NCI-H1417 treated with DMSO at 0.1 percent for 48 hours (cell line): ENCODE measurements around the gene LDLRAP1.
"Not testable (repeated sequence)": the region's sequence is repeated elsewhere in the genome, so short reads cannot be mapped to it uniquely, and the experiment has no call there.

Source experiments
- DNase-seq: peaks from one replicate; lab custom pipeline; 2025; lab: John Stamatoyannopoulos, UW

The LDLRAP1 gene

DNA sequence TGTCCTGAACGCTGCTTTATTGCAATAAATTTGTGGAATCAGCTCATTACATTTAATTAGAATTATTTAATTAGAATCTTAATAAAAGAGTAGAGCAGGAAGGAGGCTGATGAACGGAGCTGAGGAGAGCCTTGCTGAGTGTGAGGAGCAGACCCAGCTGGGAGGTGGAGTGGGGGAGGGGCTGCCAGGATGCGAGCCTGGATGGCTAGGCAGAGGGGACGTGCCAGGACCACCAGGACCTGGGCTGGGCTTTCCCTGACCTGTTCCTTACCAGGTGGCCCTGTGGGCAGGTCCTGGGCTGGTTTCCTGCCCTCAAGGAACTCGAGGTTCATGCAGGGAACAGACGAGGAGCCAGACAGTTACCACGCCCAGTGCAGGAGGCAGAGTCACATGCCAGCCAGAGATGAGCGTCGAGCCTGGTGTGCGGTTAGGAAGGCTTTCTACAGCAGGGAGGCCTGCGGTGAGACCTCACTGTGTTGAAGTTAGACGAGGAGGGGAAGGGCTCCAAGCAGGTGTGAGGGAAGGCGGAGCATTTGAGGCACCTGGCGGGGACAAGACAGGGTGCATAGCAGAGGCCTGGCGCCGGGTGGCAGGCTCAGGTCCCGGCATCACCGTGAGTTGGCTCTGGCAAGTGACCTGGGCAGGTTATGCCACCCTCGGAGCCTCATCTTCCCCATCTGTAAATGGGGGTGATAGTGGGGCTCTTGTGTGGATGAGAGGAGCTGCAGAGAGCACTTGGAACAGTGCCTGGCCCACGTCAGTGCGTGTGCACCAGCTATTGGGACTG is 33.9 kb downstream of the LDLRAP1 start:
- no peak for DNase-seq

DNA sequence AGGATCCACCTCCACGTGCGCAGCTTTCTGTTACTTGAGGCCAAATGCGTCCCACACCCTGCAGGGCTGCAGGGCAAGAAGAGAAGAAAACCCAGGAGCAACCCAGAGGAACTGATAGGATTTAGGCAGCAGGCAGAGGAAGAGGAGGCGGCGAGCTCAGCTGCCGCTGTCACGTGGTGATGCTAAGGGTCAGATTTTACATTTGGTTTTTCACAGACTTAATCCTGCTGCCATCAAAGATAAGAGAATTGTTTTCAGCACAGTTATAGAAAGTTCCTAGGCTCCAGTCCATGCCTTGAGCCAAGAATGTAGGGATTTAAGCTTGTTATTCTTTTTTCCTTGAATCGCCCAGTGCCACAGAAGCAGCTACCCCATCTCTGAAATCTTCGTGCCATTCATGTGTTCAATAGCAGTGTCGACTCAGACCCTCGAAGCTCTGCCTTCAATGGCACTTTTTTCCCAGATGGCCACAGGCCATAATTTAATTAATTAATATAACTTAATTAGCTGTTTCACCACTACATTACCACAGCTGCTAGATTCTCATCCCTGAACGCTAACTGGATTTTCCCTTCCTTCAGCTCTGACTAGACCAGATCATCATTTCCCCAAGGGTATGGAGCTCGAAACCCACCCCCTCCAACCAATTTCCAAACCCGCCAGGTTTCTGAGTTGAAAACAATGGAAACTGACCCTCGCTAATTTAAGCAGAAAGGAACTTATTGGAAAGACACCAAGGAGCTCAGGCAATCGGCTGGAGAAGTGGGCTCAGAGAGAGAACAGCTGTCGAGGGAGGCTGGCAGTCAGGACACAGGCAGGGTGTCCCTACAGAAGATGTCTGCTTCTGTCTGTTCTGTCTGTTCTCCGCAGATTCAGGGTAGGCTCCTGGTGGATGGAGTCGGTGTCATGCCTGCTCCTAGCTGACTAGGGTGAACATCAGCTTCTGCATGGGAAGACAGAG is 36.2 kb downstream of the LDLRAP1 start:
- DNase-seq = no peak

DNA sequence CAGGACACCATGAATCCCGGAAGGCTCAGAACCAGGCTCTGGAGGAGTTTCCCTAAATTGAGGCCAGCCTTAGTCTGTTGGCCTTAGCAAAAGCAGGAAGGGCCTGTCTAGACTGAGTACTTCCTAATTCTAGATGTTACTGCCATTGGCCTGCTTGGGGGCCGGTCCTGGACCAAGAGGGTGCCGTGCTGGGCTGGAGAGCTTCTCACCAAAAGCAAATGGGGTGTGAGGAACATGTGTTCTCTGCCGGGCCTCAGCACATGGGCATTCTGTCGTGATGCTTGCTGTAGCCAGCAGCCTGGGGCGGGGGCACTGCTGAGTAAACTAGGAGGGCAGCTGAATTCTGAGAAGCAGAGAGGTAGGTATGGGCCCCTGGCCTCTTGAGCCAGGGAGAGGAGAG is 37.5 kb downstream of the LDLRAP1 start:
- DNase-seq = no peak

DNA sequence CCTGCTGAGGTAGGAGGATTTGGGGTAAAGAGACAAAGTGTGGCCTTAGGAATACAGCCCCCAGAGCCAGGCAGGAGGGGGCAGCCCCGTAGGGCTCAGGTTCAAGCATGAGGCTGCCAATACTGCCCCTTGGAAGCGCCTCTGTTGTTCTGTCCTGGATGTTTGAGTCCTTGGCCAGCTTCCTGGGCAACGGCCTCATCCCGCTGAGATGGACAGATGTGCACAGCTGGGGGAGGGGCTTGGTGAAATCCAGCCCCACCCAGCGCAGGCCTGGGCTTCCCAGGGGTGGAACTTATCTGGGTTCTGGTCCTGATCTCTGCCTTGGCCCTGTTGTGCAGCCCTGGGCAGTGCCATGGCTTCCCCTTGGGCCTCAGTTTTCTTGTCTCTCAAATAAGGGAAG is 38.4 kb downstream of the LDLRAP1 start:
- no peak for DNase-seq

DNA sequence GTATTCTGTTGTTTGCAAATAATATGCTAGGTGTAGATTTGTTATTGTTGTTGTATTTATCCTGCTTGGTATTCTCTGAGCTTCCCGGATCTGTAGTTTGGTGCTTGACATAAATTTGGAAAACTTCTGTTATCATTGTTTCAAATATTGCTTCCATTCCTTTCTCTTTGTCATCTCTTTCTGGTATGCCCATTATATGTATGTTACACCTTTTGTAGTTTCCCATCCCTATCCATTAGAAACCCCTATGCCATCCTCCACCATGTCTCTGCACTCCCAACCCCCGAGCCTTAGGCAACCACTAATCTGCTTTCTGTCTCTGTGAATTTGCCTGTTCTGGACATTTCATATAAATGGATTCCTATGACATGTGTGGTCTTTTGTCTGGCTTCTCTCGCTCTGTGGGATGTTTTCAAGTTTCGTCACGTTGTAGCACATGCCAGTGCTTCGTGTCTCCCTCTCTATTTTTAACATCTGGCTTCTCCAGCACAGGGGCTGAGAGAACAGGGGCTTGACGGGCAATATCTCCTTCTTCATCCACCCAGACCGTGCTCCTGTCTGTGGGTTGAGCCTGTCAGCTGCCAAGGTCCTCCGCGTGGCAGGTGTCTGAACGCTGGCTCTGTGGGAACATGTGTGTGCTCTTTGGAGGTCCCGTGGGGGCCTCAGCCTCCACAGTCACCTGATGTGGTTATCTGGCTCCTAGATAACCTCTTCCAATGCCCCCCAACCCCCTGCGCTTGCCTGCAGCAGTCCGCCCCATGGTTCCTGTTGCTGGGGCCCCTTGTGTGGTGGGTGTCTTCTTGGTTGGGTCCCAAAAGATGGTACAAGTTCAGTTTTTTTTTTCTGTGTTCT is 40.3 kb downstream of the LDLRAP1 start:
- DNase-seq = no peak

DNA sequence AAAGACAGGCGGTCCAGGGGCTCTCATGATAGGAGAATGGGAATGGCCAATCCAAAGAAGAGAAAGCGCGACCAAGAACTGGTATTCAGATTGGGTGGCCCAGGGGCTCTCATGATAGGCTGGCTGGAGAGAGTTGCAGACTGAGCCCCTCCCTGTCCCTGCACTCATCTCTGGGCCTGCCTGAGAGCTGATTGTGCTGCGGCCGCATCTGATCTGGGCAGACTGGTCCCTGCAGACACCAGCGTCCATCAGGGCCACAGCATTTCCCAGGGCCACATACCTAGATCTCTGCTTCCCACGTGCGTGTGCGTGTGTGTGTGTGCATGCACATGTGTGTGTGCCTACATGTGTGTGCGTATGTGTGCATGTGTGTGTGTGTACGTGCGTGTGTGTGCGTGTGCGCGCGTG is 42.8 kb downstream of the LDLRAP1 start:
- no peak for DNase-seq

DNA sequence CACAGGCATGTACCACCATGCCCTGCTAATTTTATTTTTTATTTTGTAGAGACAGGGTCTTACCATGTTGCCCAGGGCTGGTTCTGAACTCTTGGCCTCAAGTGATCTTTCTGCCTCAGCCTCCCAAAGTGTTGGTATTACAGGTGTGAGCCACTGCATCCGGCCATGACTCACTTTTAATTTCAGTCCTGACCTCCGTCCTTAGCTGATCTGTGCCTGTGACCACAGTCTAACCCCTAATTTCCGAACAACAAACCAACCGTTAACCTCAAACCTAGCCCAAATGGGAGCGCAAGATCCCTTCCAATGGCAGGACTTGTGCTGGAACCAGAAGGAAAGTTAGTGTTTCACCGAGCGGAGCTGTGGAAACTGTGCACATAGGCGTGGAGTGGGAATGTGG is 43.9 kb downstream of the LDLRAP1 start:
- DNase-seq = no peak

DNA sequence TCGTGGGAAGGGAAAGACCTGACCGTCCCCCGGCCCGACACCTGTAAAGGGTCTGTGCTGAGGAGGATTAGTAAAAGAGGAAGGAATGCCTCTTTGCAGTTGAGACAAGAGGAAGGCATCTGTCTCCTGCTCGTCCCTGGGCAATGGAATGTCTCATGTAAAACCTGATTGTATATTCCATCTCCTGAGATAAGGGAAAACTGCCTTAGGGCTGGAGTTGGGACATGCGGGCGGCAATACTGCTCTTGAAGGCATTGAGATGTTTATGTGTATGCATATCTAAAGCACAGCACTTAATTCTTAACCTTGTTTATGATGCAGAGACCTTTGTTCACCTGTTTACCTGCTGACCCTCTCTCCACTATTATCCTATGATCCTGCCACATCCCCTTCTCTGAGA is 44.8 kb downstream of the LDLRAP1 start:
- DNase-seq = not testable (repeated sequence)

DNA sequence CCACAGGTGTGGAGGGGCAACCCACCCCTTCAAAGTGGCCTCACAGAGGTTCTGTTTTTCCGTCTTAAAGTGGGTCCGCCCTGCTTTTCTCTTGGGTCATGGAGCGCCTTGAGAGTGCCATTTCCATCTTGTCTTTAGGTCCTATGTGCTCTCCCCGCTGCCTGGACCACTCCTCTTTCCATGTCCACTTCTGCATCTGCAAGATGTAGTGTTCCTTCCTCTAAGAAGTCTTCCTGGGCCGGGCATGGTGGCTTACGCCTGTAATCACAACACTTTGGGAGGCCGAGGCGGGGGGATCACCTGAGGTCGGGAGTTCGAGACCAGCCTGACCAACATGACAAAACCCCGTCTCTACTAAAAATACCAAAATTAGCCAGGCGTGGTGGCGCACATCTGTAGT is 45.4 kb downstream of the LDLRAP1 start:
- DNase-seq = not testable (repeated sequence)

DNA sequence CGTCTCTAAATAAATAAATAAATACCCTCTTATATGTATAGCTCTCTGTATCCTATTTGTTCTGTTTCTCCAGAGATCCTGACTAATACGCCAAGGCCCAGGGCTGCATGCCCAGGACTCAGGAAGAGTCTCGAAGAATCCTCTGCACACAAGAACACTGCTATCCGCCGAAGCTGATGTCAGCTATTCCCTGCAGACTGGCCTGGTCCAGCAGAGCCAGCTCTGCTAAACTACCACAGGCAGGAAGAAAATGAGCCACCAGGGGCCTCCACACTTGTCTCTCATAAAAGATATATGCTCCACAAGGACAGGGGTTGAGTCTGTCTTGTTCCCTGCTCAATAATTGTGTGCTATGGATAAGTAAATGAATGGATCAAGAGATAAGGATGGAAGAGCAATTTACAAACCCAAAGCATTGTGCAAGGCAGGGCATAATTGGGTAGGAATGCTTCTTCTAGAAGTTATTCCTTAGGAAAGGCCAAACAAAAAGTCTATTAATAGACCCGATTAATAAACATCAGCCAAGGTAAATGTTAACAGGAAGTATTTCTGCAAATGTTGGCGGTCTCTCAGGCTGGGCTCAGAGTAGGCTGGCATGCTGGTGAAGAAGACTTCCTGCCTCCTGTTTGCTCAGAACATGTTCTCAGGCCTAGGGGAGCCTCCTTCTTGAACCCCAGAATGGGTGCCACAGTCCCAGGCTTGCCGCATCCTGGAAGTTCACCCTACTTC is 46.9 kb downstream of the LDLRAP1 start:
- no peak for DNase-seq

DNA sequence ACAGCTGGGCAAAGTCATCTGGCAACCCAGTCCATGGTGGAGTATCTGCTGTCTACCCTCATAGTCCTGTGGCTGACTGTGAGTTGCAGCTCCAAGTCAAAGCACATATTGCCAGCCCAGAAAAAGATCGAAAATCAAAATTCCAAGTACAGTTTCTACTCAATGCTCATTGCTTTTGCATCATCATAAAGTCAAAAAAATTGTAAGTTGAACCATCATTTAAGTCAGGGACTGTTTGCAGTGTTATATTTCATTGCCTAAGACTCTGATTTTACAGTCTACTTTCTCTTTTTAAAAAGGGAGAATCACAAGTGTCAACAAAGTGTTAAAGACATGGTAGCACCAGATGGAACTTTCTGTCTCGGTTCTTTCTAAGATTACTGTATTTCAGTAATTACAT is 50.5 kb downstream of the LDLRAP1 start:
- no peak for DNase-seq

DNA sequence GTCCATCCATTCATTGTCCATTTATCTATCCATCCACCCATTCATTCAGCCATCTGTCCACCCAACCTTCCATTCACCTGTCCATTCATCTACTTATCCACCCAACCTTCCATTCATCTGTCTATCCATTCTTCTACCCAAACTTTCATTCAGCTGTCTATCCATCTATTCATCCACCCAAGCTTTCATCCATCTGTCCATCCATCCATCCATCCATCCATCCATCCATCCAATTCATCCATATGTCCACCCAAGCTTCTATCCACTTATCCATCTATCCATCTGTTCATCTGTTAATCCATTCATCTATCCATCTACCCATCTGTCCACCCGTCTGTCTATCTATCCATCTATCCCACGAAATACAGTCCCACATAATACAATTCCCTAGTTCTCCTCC is 51.6 kb downstream of the LDLRAP1 start:
- DNase-seq = no peak

DNA sequence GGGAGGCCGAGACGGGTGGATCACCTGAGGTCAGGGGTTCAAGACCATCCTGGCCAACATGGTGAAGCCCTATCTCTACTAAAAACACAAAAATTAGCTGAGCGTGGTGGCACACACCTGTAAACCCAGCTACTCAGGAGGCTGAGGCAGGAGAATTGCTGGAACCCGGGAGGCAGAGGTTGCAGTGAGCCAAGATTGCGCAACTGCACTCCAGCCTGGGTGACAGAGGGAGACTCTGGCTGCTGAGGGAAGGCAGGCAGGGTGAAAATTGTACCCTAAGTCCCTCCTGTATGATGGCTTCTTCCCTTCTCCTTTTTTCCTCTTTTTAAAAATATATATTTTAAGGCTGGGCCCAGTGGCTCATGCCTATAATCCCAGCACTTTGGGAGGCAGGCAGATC is 53.2 kb downstream of the LDLRAP1 start:
- not testable (repeated sequence) for DNase-seq

DNA sequence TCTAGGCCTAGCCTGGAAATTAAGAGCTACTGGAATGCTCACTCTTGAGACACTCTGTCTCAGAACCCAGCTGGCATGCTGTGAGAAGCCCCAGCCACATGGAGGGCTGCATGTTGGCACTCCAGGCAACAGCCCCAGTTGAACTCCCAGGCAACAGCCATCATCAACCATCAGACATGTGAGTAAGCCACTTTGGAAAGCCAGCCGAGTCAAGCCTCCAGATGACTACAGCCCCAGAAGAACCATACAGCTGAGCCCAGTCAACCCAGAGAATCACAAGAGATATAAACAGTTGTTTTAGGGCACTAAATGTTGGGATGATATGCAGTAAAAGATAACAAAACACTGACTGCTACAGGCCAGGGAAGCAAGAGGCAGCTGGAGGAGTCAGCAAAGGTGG is 55.5 kb downstream of the LDLRAP1 start:
- DNase-seq = no peak

DNA sequence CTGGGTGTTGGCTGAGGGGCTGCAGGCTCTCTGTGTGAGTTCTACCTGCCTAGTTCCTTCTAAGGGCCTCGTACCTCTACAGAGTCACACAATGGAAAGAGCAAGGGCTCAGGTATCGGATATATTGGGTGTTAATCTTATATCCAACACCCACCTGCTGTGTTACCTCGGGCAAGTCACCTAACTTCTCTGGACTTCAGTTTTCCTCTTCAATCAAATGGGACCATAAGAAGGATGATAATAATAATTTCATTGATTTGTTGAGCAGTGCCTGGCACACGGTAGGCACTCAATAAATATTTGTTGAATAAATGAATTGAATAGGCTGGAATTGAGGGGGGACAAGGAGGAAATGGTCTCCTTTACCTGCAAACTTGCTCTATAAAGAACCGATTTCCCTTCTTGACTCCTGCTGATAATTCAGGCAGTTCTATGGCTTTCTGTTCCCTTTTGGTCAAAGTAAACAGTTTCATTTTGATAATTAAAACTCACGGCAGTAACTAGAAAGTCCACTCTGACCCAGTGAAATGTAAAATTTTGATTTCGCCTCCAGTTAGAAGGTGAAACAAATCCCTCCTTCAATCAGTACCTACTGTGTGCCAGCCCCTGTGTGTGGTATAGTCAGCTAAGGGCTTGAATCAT is 56.7 kb downstream of the LDLRAP1 start:
- DNase-seq = no peak

DNA sequence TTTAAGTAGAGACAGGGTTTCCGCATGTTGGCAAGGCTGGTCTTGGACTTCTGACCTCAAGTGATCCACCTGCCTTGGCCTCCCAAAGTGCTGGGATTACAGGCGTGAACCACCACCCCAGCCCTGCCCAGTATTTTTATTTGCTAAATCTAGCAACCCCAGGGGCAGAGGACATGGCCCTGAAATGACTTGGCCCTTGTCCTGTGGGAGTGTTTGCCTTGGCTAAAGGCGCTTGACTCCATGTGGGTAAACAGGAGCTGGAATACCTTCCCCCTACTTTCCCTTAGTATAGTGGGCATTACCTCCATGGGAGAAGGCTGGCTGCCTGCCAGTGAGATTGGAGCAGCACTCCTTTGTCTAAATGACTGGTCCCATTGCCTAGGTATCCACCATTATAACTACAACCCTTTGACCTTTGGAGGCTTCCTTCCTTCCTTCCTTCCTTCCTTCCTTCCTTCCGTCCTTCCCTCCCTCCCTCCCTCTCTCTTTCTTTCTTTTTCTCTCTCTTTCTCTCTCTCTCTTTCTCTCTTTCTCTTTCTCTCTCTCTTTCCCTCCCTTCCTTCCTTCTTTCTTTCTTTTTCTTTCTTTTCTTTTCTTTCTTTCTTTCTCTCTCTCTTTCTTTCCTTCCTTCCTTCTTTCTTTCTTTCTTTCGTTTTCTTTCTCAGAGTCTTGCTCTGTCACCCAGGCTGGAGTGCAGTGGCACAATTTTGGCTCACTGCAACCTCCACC is 57.7 kb downstream of the LDLRAP1 start:
- DNase-seq = not testable (repeated sequence)

DNA sequence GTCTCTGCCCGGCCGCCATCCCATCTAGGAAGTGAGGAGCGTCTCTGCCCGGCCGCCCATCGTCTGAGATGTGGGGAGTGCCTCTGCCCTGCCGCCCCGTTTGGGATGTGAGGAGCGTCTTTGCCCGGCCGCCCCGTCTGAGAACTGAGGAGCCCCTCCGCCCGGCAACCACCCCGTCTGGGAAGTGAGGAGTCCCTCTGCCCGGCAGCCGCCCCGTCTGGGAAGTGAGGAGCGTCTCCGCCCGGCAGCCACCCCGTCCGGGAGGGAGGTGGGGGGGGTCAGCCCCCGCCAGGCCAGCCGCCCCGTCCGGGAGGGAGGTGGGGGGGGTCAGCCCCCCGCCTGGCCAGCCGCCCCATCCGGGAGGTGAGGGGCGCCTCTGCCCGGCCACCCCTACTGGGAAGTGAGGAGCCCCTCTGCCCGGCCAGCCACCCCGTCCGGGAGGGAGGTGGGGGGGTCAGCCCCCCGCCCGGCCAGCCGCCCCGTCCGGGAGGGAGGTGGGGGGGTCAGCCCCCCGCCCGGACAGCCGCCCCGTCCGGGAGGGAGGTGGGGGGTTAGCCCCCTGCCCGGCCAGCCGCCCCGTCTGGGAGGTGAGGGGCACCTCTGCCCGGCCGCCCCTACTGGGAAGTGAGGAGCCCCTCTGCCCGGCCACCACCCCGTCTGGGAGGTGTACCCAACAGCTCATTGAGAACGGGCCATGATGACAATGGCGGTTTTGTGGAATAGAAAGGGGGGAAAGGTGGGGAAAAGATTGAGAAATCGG is 60.6 kb downstream of the LDLRAP1 start:
- DNase-seq = not testable (repeated sequence)

DNA sequence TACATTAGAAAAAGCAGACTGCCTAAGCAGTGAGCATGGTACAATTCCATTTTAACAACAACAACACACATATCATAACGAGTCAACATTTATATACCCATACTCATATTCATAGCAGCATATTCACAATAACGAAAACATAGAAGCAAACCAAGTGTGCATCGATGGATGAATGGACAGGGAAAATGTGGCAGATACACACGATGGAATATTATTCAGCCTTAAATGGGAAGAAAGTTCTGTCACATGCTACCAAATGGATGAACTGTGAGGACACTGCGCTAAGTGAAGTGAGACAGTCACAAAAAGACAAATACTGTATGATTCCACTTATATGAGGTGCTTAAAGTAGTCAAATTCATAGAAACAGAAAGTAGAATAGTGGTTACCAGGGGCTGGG is 63.7 kb downstream of the LDLRAP1 start:
- DNase-seq = no peak

DNA sequence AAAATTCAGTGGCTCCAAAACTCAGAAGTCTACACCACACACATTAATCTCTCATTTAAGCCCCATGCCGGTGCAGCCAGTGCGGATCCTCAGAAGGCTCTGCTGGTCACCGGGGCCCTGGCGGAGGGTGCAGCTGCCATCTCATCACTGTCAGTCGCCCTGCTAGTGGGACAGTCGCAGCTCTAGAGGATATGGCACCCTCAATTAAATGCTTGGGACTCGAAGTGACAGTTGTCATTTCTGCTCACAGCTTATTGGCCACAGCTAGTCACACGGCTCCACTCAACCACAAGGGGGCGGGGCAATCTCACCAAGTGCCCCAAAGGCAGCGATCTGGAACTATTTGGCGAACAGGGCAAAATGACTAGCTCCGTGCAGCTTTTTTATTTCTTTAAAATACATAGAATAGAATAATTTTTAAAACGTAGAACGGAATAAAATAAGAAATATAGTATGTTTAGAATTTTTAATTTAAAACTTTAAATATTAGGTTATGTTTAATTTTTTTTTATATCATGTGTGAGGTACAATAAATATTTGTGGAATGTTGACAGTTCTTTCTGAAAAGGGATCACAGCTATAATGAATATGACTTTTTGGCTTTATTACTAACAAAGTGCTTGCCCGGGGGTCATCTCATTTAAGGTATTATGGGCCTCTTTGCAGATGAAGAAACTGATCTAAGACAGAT is 65.2 kb downstream of the LDLRAP1 start:
- DNase-seq = no peak
